ENCODE measurements around the gene SFXN3. TPM values are rescaled to one million over a fixed set of nuclear protein-coding genes. Genes with fewer than 3 reads are reported as not detected.

Gene SFXN3
- total and polyA plus RNA-seq, 2 of the 13 experiments (the other 11 are each of a cell fraction or from before 2014, with no cell fraction given) = 16.8 to 71.5 TPM

- TF ChIP-seq CREB1 (IDR thresholded peaks at IDR 0.05) (no peak), CREB1 (CRISPR knock-in tag; IDR thresholded peaks at IDR 0.05) (no peak), POLR2G (IDR thresholded peaks at IDR 0.05; ENCODE audit: low read depth, low read length) (peak; percentile 56; the same call in 1 of the 2 replicates), CREM (IDR thresholded peaks at IDR 0.05) (no peak), CREM (CRISPR knock-in tag; IDR thresholded peaks at IDR 0.05) (no peak), EZH2 (conservative IDR thresholded peaks at IDR 0.05; ENCODE audit: low read depth, low read length) (no peak), ZNF317 (CRISPR knock-in tag; IDR thresholded peaks at IDR 0.05) (no peak), ZNF468 (CRISPR knock-in tag; IDR thresholded peaks at IDR 0.05) (0 out of 2 replicates have a peak, but pooled peaks have one; percentile 59), ZKSCAN1 (IDR thresholded peaks at IDR 0.05; ENCODE audit: low read length) (no peak), ASH2L (IDR thresholded peaks at IDR 0.05; ENCODE audit: insufficient read length, low read depth, low read length) (no peak), ZNF549 (CRISPR knock-in tag; IDR thresholded peaks at IDR 0.05) (no peak), TMF1 (CRISPR knock-in tag; IDR thresholded peaks at IDR 0.05; ENCODE audit: low read depth) (no peak), SALL2 (CRISPR knock-in tag; IDR thresholded peaks at IDR 0.05) (no peak), THYN1 (CRISPR knock-in tag; IDR thresholded peaks at IDR 0.05; ENCODE audit: borderline replicate concordance, low read depth) (no peak), POGK (CRISPR knock-in tag; conservative IDR thresholded peaks at IDR 0.05) (no peak), PHF20 (CRISPR knock-in tag; IDR thresholded peaks at IDR 0.05) (no peak), ZNF543 (CRISPR knock-in tag; IDR thresholded peaks at IDR 0.05) (no peak), ATM (IDR thresholded peaks at IDR 0.05; ENCODE audit: borderline replicate concordance) (no peak), KDM4B (CRISPR knock-in tag; IDR thresholded peaks at IDR 0.05) (no peak), ZNF326 (CRISPR knock-in tag; IDR thresholded peaks at IDR 0.05; ENCODE audit: borderline replicate concordance) (no peak)
- TF ChIP-seq, protein P1, sequence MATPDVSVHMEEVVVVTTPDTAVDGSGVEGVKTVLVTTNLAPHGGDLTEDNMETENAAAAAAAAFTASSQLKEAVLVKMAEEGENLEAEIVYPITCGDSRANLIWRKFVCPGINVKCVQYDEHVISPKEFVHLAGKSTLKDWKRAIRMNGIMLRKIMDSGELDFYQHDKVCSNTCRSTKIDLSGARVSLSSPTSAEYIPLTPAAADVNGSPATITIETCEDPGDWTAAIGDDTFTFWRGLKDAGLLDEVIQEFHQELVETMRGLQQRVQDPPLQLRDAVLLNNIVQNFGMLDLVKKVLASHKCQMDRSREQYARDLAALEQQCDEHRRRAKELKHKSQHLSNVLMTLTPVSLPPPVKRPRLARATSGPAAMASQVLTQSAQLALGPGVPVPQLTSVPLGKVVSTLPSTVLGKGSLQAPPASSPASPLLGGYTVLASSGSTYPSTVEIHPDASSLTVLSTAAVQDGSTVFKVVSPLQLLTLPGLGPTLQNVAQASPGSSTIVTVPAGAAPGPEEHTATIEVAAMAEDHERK (CRISPR knock-in tag; IDR thresholded peaks at IDR 0.05; ENCODE audit: low read depth) = no peak
- TF ChIP-seq, protein P2, sequence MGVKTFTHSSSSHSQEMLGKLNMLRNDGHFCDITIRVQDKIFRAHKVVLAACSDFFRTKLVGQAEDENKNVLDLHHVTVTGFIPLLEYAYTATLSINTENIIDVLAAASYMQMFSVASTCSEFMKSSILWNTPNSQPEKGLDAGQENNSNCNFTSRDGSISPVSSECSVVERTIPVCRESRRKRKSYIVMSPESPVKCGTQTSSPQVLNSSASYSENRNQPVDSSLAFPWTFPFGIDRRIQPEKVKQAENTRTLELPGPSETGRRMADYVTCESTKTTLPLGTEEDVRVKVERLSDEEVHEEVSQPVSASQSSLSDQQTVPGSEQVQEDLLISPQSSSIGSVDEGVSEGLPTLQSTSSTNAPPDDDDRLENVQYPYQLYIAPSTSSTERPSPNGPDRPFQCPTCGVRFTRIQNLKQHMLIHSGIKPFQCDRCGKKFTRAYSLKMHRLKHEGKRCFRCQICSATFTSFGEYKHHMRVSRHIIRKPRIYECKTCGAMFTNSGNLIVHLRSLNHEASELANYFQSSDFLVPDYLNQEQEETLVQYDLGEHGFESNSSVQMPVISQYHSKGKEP (CRISPR knock-in tag; IDR thresholded peaks at IDR 0.05) = no peak
- TF ChIP-seq, protein P3, sequence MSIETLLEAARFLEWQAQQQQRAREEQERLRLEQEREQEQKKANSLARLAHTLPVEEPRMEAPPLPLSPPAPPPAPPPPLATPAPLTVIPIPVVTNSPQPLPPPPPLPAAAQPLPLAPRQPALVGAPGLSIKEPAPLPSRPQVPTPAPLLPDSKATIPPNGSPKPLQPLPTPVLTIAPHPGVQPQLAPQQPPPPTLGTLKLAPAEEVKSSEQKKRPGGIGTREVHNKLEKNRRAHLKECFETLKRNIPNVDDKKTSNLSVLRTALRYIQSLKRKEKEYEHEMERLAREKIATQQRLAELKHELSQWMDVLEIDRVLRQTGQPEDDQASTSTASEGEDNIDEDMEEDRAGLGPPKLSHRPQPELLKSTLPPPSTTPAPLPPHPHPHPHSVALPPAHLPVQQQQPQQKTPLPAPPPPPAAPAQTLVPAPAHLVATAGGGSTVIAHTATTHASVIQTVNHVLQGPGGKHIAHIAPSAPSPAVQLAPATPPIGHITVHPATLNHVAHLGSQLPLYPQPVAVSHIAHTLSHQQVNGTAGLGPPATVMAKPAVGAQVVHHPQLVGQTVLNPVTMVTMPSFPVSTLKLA (IDR thresholded peaks at IDR 0.05) = no peak
- TF ChIP-seq, protein P4, sequence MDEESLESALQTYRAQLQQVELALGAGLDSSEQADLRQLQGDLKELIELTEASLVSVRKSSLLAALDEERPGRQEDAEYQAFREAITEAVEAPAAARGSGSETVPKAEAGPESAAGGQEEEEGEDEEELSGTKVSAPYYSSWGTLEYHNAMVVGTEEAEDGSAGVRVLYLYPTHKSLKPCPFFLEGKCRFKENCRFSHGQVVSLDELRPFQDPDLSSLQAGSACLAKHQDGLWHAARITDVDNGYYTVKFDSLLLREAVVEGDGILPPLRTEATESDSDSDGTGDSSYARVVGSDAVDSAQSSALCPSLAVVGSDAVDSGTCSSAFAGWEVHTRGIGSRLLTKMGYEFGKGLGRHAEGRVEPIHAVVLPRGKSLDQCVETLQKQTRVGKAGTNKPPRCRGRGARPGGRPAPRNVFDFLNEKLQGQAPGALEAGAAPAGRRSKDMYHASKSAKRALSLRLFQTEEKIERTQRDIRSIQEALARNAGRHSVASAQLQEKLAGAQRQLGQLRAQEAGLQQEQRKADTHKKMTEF (CRISPR knock-in tag; IDR thresholded peaks at IDR 0.05) = no peak
These were observed 34.2 kb upstream of the SFXN3 start (continued) for GRCh38 chr10:100996678-100997359.
